Astrocyte (in vitro differentiated cells and primary cell): ENCODE measurements around the gene DLST. TPM values are rescaled to one million over a fixed set of nuclear protein-coding genes. Genes with fewer than 3 reads are reported as not detected.
A peak's percentile ranks its signal among the peaks of the same experiment; 100 is the strongest.

Experiments used
- DNase-seq: peaks from one replicate; pipeline ENCODE4 v3.0.0-alpha.2; 2010; ENCODE audit warnings: low read depth
- FAIRE-seq: peaks from 2 replicates; lab custom pipeline; 2011; peaks lifted over from hg19 to GRCh38; lab: Jason Lieb, UNC
- H2AFZ ChIP-seq: 2 replicates; pipeline ENCODE4 v1.6.0; 2012; ENCODE audit warnings: low read depth, low read length, inconsistent platforms
- H3K27ac ChIP-seq: 2 replicates; pipeline ENCODE4 v1.5.1; 2011; ENCODE audit warnings: low read depth, low read length, inconsistent platforms
- H3K27me3 ChIP-seq: 2 replicates; pipeline ENCODE4 v1.6.0; 2011; ENCODE audit warnings: low read length, inconsistent platforms; ENCODE audit not compliant: insufficient read depth
- H3K36me3 ChIP-seq: 2 replicates; pipeline ENCODE4 v1.5.1; 2011; ENCODE audit warnings: low read length, inconsistent platforms; ENCODE audit not compliant: insufficient read depth
- H3K4me1 ChIP-seq: 2 replicates; pipeline ENCODE4 v1.5.1; 2011; ENCODE audit warnings: low read length, inconsistent platforms; ENCODE audit not compliant: insufficient read depth
- H3K4me2 ChIP-seq: 2 replicates; pipeline ENCODE4 v1.6.0; 2012; ENCODE audit warnings: low read length, inconsistent platforms
- H3K4me3 ChIP-seq: 2 replicates; pipeline ENCODE4 v1.5.1; 2011; ENCODE audit warnings: low read depth, mild to moderate bottlenecking, low read length, inconsistent platforms; ENCODE audit not compliant: insufficient read depth
- H3K79me2 ChIP-seq: 2 replicates; pipeline ENCODE4 v1.6.0; 2012; ENCODE audit warnings: mild to moderate bottlenecking, low read length, inconsistent platforms; ENCODE audit not compliant: insufficient read depth
- H3K9ac ChIP-seq: 2 replicates; pipeline ENCODE4 v1.6.0; 2012; ENCODE audit warnings: mild to moderate bottlenecking, low read length, inconsistent platforms
- H3K9me3 ChIP-seq: 2 replicates; pipeline ENCODE4 v1.5.1; 2012; ENCODE audit warnings: low read depth, mild to moderate bottlenecking, low read length, inconsistent platforms; ENCODE audit not compliant: insufficient read depth
- H4K20me1 ChIP-seq: 2 replicates; pipeline ENCODE4 v1.6.0; 2012; ENCODE audit warnings: low read length, inconsistent platforms; ENCODE audit not compliant: insufficient read depth
- H3K27ac Mint-ChIP-seq: one replicate; pipeline ENCODE4 v1.8.0; 2021; ENCODE audit warnings: mild to moderate bottlenecking, mixed read lengths; ENCODE audit not compliant: unreplicated experiment
- H3K27me3 Mint-ChIP-seq: one replicate; pipeline ENCODE4 v1.8.0; 2021; ENCODE audit warnings: low read depth, mixed read lengths; ENCODE audit not compliant: unreplicated experiment
- H3K36me3 Mint-ChIP-seq: one replicate; pipeline ENCODE4 v1.8.0; 2021; ENCODE audit warnings: low read depth, mixed read lengths; ENCODE audit not compliant: unreplicated experiment
- H3K4me1 Mint-ChIP-seq: one replicate; pipeline ENCODE4 v1.8.0; 2021; ENCODE audit warnings: low read depth, mixed read lengths; ENCODE audit not compliant: unreplicated experiment
- H3K4me3 Mint-ChIP-seq: one replicate; pipeline ENCODE4 v1.8.0; 2021; ENCODE audit warnings: mild to moderate bottlenecking, moderate library complexity, mixed read lengths; ENCODE audit not compliant: unreplicated experiment
- H3K9me3 Mint-ChIP-seq: one replicate; pipeline ENCODE4 v1.8.0; 2021; ENCODE audit warnings: mild to moderate bottlenecking, mixed read lengths; ENCODE audit not compliant: unreplicated experiment
- CTCF ChIP-seq: IDR thresholded peaks from 2 replicates; pipeline ENCODE4 v1.5.1; 2011; ENCODE audit warnings: low read depth, mild to moderate bottlenecking, inconsistent platforms, low read length, moderate library complexity; ENCODE audit not compliant: insufficient read depth
- EZH2 ChIP-seq: IDR thresholded peaks from 2 replicates; pipeline ENCODE4 v1.6.1; 2012; ENCODE audit warnings: mild to moderate bottlenecking, low read length, inconsistent platforms; ENCODE audit not compliant: insufficient read depth
- total RNA-seq: library from RNA; stranded (reverse); gene quantifications from 2 replicates; pipeline ENCODE4 v1.2.1, GENCODE V29; 2021

The DLST gene
- total RNA-seq, 1 donor from 2014 or later: 90.6 TPM

GRCh38 chr14:74917646-74918081 lies 35.9 kb downstream of the DLST start:
- peaks cover 9% of the 10 kb centered on the region for H3K27me3 Mint-ChIP-seq
- H3K27ac Mint-ChIP-seq: no peak overlapping the region
- Histone ChIP-seq H4K20me1 (no peaks in the 10 kb centered on the region), H3K4me2 (no peak overlapping the region), H3K9ac (no peak overlapping the region), H3K9me3 (no peaks in the 10 kb centered on the region), H3K36me3 (no peaks in the 10 kb centered on the region), H3K27me3 (no peaks in the 10 kb centered on the region), H3K4me1 (peaks cover 8% of the 10 kb centered on the region), H3K4me3 (no peak overlapping the region), H3K27ac (no peak overlapping the region), H3K79me2 (no peaks in the 10 kb centered on the region), H2AFZ (no peak overlapping the region)
- H3K4me3 Mint-ChIP-seq: no peak overlapping the region
- peaks cover 5% of the 10 kb centered on the region for H3K4me1 Mint-ChIP-seq
- FAIRE-seq: no peak
- DNase-seq: peak; percentile 6
- H3K9me3 Mint-ChIP-seq: no peaks in the 10 kb centered on the region
- no peaks in the 10 kb centered on the region for H3K36me3 Mint-ChIP-seq
- TF ChIP-seq EZH2: no peak
- TF ChIP-seq CTCF: no peak

- Histone ChIP-seq H3K9me3 (no peaks in the 10 kb centered on the region), H3K4me1 (peaks cover 8% of the 10 kb centered on the region), H3K36me3 (no peaks in the 10 kb centered on the region), H3K9ac (no peak overlapping the region), H2AFZ (no peak overlapping the region), H4K20me1 (no peaks in the 10 kb centered on the region), H3K27me3 (no peaks in the 10 kb centered on the region), H3K4me2 (no peak overlapping the region), H3K4me3 (no peak overlapping the region), H3K27ac (no peak overlapping the region), H3K79me2 (no peaks in the 10 kb centered on the region)
- peaks cover 9% of the 10 kb centered on the region for H3K27me3 Mint-ChIP-seq
- H3K27ac Mint-ChIP-seq: no peak overlapping the region
- no peaks in the 10 kb centered on the region for H3K9me3 Mint-ChIP-seq
- FAIRE-seq (no peak), DNase-seq (no peak)
- no peak overlapping the region for H3K4me3 Mint-ChIP-seq
- TF ChIP-seq CTCF (no peak), EZH2 (no peak)
- peaks cover 5% of the 10 kb centered on the region for H3K4me1 Mint-ChIP-seq
- no peaks in the 10 kb centered on the region for H3K36me3 Mint-ChIP-seq
Measured at GRCh38 chr14:74918380-74918779, 36.7 kb downstream of the DLST start.

GRCh38 chr14:74919421-74920165 lies 37.9 kb downstream of the DLST start:
- H3K9me3 ChIP-seq: no peaks in the 10 kb centered on the region
- Mint-ChIP-seq H3K27me3 (peaks cover 12% of the 10 kb centered on the region), H3K36me3 (no peaks in the 10 kb centered on the region), H3K4me1 (peaks cover 3% of the 10 kb centered on the region), H3K4me3 (no peak overlapping the region), H3K27ac (no peak overlapping the region), H3K9me3 (no peaks in the 10 kb centered on the region)
- no peaks in the 10 kb centered on the region for H3K79me2 ChIP-seq
- TF ChIP-seq EZH2: no peak
- no peak for TF ChIP-seq CTCF
- H3K4me1 ChIP-seq: peaks cover 8% of the 10 kb centered on the region
- no peaks in the 10 kb centered on the region for H4K20me1 ChIP-seq
- H3K9ac ChIP-seq: no peak overlapping the region
- DNase-seq (peak; percentile 40), FAIRE-seq (no peak)
- no peak overlapping the region for H2AFZ ChIP-seq
- H3K27me3 ChIP-seq: no peaks in the 10 kb centered on the region
- no peaks in the 10 kb centered on the region for H3K36me3 ChIP-seq
- H3K4me2 ChIP-seq: no peak overlapping the region
- H3K4me3 ChIP-seq: no peak overlapping the region
- H3K27ac ChIP-seq: no peak overlapping the region
